ENCODE measurements around the gene TTC28. TPM values are rescaled to one million over a fixed set of nuclear protein-coding genes. Genes with fewer than 3 reads are reported as not detected.

TTC28 gene
- polyA plus RNA-seq, 1 donor from 2014 or later = 14.8 TPM

- Histone ChIP-seq H3K9ac (ENCODE audit: low read length) (no peak overlapping the region), H3K36me3 (ENCODE audit: insufficient read depth, low read length) (no peaks in the 10 kb centered on the region), H3K9me2 (ENCODE audit: insufficient read depth, low read length) (no peaks in the 10 kb centered on the region), H3K79me2 (replicated peaks; ENCODE audit: insufficient read depth, low read length) (peaks cover 35% of the 10 kb centered on the region), H3F3A (ENCODE audit: insufficient read depth, low read length, poor library complexity, severe bottlenecking) (no peaks in the 10 kb centered on the region), H3K9me3 (ENCODE audit: low read length) (no peaks in the 10 kb centered on the region), H3K27ac (ENCODE audit: low read length) (no peak overlapping the region), H3K4me2 (ENCODE audit: low read length) (no peak overlapping the region), H3K27me3 (ENCODE audit: insufficient read depth, low read depth, low read length) (no peaks in the 10 kb centered on the region), H2AFZ (ENCODE audit: low read depth, low read length) (no peak overlapping the region), H3K4me3 (ENCODE audit: low read length) (no peak overlapping the region), H4K20me1 (ENCODE audit: insufficient read depth) (no peaks in the 10 kb centered on the region)
- no peak for TF ChIP-seq SMC3 (conservative IDR thresholded peaks at IDR 0.05; ENCODE audit: poor library complexity)
- no peak for TF ChIP-seq EZH2 (IDR thresholded peaks at IDR 0.05; ENCODE audit: borderline replicate concordance, insufficient read depth, low read length, poor library complexity, severe bottlenecking)
- no peak for TF ChIP-seq REST (IDR thresholded peaks at IDR 0.05; ENCODE audit: borderline replicate concordance)
- no peak for TF ChIP-seq RAD21 (conservative IDR thresholded peaks at IDR 0.05)
Measured at GRCh38 chr22:28674121-28674563, 5.5 kb downstream of the TTC28 start.

GRCh38 chr22:28670756-28671155 lies 8.9 kb downstream of the TTC28 start:
- H3K4me3 ChIP-seq (ENCODE audit: low read length) = no peak overlapping the region
- no peaks in the 10 kb centered on the region for H3F3A ChIP-seq (ENCODE audit: insufficient read depth, low read length, poor library complexity, severe bottlenecking)
- TF ChIP-seq CTCF (IDR thresholded peaks at IDR 0.05; ENCODE audit: poor library complexity, severe bottlenecking) = no peak

GRCh38 chr22:28670161-28670560 lies 9.5 kb downstream of the TTC28 start:
- no peak overlapping the region for H3K9ac ChIP-seq (ENCODE audit: low read length)
- no peaks in the 10 kb centered on the region for H3K9me3 ChIP-seq (ENCODE audit: low read length)
- H3K27ac ChIP-seq (ENCODE audit: low read length) = no peak overlapping the region
- no peaks in the 10 kb centered on the region for H4K20me1 ChIP-seq (ENCODE audit: insufficient read depth)
- H3F3A ChIP-seq (ENCODE audit: insufficient read depth, low read length, poor library complexity, severe bottlenecking) = no peaks in the 10 kb centered on the region
- H2AFZ ChIP-seq (ENCODE audit: low read depth, low read length) = no peak overlapping the region
- H3K36me3 ChIP-seq (ENCODE audit: insufficient read depth, low read length) = no peaks in the 10 kb centered on the region
- H3K27me3 ChIP-seq (ENCODE audit: insufficient read depth, low read depth, low read length) = no peaks in the 10 kb centered on the region
- no peak overlapping the region for H3K4me3 ChIP-seq (ENCODE audit: low read length)
- no peak for TF ChIP-seq CTCF (IDR thresholded peaks at IDR 0.05; ENCODE audit: poor library complexity, severe bottlenecking)
- TF ChIP-seq TAF1 (IDR thresholded peaks at IDR 0.05; ENCODE audit: low read depth) = no peak
- no peak for TF ChIP-seq EZH2 (IDR thresholded peaks at IDR 0.05; ENCODE audit: borderline replicate concordance, insufficient read depth, low read length, poor library complexity, severe bottlenecking)
- no peak for TF ChIP-seq EP300 (conservative IDR thresholded peaks at IDR 0.05; ENCODE audit: poor library complexity, severe bottlenecking)
- no peak for TF ChIP-seq SMC3 (conservative IDR thresholded peaks at IDR 0.05; ENCODE audit: poor library complexity)
- TF ChIP-seq MXI1 (conservative IDR thresholded peaks at IDR 0.05; ENCODE audit: poor library complexity, severe bottlenecking) = no peak
- TF ChIP-seq REST (IDR thresholded peaks at IDR 0.05; ENCODE audit: borderline replicate concordance) = no peak
- TF ChIP-seq POLR2AphosphoS5 (IDR thresholded peaks at IDR 0.05) = no peak
- TF ChIP-seq RAD21 (conservative IDR thresholded peaks at IDR 0.05) = no peak
- H3K9me2 ChIP-seq (ENCODE audit: insufficient read depth, low read length) = no peaks in the 10 kb centered on the region
- H3K79me2 ChIP-seq (replicated peaks; ENCODE audit: insufficient read depth, low read length) = peaks cover 22% of the 10 kb centered on the region
- H3K4me2 ChIP-seq (ENCODE audit: low read length) = no peak overlapping the region

More at GRCh38 chr22:28670756-28671155, 8.9 kb downstream of the TTC28 start:
- H3K79me2 ChIP-seq (replicated peaks; ENCODE audit: insufficient read depth, low read length) = peaks cover 25% of the 10 kb centered on the region
- no peaks in the 10 kb centered on the region for H3K9me2 ChIP-seq (ENCODE audit: insufficient read depth, low read length)
- H3K36me3 ChIP-seq (ENCODE audit: insufficient read depth, low read length) = no peaks in the 10 kb centered on the region
- H3K27me3 ChIP-seq (ENCODE audit: insufficient read depth, low read depth, low read length) = no peaks in the 10 kb centered on the region
- no peaks in the 10 kb centered on the region for H4K20me1 ChIP-seq (ENCODE audit: insufficient read depth)
- no peak overlapping the region for H3K9ac ChIP-seq (ENCODE audit: low read length)
- H3K9me3 ChIP-seq (ENCODE audit: low read length) = no peaks in the 10 kb centered on the region
- H3K4me2 ChIP-seq (ENCODE audit: low read length) = no peak overlapping the region
- no peak overlapping the region for H2AFZ ChIP-seq (ENCODE audit: low read depth, low read length)
- H3K27ac ChIP-seq (ENCODE audit: low read length) = no peak overlapping the region

All from neural cell (in vitro differentiated cells).